GM18861 (cell line): ENCODE measurements around the gene GPRC5D.

Experiments
- ATAC-seq: cut with Tn5 transposase; IDR thresholded peaks from one replicate; pipeline ENCODE4 v1.9.1; 2021; ENCODE audit not compliant: unreplicated experiment

GPRC5D gene

DNA sequence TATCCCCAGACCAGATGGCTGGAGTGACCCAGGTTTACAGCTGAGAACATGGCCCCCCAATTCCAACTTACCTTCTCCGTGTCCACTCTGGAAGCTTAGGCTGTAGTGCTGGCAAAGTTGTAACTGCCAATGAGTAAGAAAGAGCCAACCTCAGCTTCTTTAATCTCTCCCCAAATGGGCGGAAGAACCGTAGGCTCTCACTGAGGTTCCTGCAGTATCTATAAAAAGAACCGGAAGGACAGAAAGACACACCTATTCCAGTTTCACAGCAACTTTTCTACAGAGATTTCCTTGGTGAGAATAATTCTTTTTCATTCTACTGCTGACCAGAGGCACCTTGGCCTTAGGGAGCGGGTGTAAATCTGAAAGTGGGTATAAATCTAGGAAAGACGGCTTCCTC is at the start of gene GPRC5D:
Gene GPRC5D, minus strand, starts transcription at position 135 of the 400 bp plus-strand sequence. CDS start 1,786 bp downstream, outside the sequence.
- no peak for ATAC-seq

- ATAC-seq, result no peak
Measured at GRCh38 chr12:13001775-13002040, 49.7 kb upstream of the GPRC5D start.

DNA sequence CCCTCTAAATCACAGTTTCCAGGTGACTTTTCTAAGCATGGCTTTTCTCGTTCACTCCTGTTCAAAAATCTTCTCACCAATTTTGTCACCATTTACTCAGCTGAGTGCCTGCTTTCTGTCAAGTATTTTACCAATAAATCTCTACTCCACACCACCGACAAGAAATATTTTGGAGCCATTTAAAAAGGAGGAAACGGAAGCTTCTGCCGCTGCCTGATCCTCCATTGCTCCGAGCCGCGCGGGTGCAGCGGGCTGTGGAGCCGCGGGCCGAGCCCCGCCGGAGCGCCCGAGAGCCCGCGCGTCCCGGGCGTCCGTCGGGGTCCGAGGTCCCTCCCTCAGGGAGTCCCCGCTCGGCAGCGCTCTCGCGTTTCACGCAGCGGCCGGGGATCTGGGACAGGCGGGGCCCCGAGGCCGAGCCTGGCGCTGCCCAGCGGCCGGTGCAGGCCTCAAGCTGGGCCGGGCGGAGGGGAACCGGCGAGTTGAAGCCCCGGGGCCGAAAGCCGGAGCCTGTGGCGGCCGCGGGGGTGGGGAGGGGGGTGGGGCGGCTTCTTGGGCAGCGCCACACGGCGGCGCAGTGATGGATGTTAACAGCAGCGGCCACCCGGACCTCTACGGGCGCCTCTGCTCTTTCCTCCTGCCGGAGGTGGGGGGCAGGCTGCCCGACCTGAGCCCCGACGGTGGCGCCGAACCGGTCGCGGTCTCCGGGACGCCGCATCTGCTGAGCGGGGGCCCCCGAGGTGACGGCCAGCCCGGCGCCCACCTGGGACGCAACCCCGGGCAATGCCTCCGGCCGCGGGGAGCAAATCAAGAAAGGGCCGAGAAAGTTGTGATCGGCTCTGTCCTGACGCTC is 49.2 kb upstream of the GPRC5D start:
- no peak for ATAC-seq

GRCh38 chr12:13000616-13000924 is 48.6 kb upstream of the GPRC5D start:
- ATAC-seq, result no peak

- peak; percentile 73 for ATAC-seq
Measured at GRCh38 chr12:12999959-13000615, 48.1 kb upstream of the GPRC5D start, which contains the start of gene HEBP1. Gene HEBP1, minus strand, starts transcription at chr12:13000265. Its CDS starts 151 bp downstream, at chr12:13000114.

GRCh38 chr12:12999271-12999958 is 47.4 kb upstream of the GPRC5D start:
- no peak for ATAC-seq

GRCh38 chr12:12998248-12998647 is 46.3 kb upstream of the GPRC5D start:
- ATAC-seq, result no peak

- ATAC-seq, result no peak
Measured at GRCh38 chr12:12997734-12998133, 45.8 kb upstream of the GPRC5D start.

DNA sequence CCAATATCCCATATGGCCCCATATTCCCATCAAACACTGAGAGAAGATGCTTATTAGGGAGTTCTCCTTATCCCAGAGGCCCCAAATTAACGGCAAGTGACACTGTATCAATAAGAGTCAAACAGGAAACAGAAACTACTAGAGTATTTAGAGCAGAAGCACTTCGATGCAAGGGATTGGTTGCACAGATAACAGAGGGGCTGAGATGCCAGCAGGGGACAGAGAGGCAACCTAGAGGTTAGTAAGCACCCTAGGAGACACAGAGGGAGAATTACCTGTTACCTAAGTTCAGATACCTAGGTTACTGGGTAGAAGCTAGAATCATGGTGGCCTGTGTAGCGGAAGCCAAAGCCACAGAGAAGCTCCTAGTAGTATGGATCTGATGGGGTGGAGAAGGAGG is 45.2 kb upstream of the GPRC5D start:
- ATAC-seq, result no peak

- ATAC-seq, result no peak
Measured at GRCh38 chr12:12996209-12996608, 44.2 kb upstream of the GPRC5D start.

- no peak for ATAC-seq
Measured at GRCh38 chr12:12995088-12995487, 43.1 kb upstream of the GPRC5D start.

DNA sequence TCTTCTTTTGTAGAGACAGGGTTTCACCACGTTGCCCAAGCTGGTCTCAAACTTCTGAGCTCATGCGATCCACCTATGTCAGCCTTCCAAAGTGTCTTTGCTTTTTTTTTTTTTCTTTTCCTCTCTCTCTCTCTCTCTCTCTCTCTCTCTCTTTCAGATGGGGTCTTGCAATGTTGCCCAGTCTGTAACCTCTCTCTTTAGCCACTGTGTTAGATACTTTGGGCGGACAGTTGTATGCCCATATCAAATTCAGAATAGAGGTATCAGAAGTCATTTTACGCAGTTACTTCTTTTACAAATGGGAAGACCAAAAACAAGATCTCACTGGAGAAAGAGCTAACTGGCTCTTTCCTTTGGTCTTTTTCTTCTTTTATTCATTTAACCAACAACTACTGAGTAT is 41.4 kb upstream of the GPRC5D start:
- no peak for ATAC-seq

GRCh38 chr12:12992418-12993130 is 40.6 kb upstream of the GPRC5D start:
- ATAC-seq, result no peak

GRCh38 chr12:12990700-12991468 is 38.9 kb upstream of the GPRC5D start:
- ATAC-seq, result no peak

DNA sequence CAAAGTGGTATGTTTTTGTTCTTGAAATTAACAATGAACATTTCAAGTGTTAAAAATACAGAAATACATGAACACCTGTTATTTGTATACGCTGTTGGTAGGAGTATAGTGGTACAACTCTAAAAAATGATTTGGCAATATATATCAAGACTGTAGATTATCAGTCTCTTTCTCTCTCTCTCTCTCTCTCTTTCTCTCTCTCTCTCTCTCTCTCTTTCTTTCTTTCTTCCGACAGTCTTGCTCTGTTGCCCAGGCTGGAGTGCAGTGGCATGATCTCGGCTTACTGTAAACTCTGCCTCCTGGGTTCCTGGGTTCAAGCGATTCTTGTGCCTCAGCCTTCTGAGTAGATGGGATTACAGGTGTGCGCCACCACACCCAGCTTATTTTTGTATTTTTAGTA is 35.5 kb upstream of the GPRC5D start:
- no peak for ATAC-seq

GRCh38 chr12:12986775-12987331 is 34.9 kb upstream of the GPRC5D start:
- ATAC-seq, result no peak

- ATAC-seq, result no peak
Measured at GRCh38 chr12:12985817-12986408, 33.9 kb upstream of the GPRC5D start.

- no peak for ATAC-seq
Measured at GRCh38 chr12:12984149-12984548, 32.2 kb upstream of the GPRC5D start.

DNA sequence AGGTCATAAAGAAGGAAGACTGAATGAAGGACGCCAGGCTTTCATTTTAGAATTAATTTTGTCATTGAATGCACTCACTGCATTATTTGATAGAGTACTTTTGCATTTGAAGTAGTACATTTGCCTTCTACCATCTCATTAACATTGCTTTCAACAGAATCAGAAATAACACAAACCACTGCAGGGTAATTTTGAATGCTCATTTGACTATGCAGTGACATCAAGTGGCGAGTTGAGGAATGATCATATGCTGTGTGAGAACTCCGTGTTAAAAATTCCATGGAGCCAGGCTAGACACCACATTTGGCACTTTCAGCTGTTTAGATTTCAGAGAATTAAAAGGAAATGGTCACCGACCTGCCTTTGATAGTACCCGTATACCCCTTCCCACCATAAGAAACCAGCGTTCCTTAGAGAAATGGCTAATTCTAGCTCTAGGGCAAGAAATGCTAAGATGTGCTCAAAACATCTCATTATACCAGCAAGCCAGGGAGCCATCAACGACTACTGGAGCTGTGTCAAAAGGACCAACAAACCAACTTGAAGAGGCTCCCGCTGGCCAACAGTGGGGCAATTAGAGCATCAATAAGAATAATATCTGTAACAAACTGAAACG is 31.6 kb upstream of the GPRC5D start:
- ATAC-seq, result no peak

- ATAC-seq, result no peak
Measured at GRCh38 chr12:12982331-12982730, 30.4 kb upstream of the GPRC5D start.
